ENCODE data around the gene RALB.

DNA sequence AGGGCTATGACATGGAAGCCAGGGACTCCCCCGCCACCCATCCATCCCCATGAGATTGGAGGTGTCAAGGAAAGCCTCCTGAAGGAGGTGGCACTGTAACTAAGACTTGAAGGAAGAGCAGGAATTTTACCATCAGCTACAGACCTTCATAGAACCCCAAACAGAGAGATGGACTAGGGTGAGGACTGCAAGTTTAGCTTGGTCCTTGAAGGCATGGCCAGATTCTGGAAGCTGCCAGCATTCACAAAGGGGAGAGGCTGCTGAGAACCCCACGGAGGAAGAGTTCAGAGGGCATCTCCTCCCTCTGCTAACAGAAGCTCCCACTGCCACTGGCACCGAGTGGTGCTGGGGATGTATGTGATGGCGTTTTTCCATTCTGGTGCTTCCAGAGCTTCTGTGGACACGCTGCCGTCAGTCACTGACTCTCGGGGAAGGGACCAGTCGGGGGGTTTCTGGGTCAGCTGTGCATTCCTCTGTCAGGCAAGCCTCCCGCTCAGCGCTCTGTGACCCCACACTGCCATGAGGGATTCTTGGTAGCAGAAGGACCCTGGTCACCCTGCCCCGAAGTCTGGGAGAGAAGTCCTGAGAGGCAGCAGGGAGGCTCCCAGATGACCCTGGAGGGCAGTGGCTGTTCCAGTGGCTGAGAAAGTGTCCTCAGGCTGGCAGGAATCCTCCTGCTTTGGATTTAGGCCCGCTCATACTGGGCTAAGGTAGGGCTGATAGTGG lies 47.5 kb upstream of the RALB start:
- TF ChIP-seq, protein P1, sequence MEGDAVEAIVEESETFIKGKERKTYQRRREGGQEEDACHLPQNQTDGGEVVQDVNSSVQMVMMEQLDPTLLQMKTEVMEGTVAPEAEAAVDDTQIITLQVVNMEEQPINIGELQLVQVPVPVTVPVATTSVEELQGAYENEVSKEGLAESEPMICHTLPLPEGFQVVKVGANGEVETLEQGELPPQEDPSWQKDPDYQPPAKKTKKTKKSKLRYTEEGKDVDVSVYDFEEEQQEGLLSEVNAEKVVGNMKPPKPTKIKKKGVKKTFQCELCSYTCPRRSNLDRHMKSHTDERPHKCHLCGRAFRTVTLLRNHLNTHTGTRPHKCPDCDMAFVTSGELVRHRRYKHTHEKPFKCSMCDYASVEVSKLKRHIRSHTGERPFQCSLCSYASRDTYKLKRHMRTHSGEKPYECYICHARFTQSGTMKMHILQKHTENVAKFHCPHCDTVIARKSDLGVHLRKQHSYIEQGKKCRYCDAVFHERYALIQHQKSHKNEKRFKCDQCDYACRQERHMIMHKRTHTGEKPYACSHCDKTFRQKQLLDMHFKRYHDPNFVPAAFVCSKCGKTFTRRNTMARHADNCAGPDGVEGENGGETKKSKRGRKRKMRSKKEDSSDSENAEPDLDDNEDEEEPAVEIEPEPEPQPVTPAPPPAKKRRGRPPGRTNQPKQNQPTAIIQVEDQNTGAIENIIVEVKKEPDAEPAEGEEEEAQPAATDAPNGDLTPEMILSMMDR (IDR thresholded peaks at IDR 0.05), result no peak
- TF ChIP-seq POLR2A (IDR thresholded peaks at IDR 0.05), result no peak
